WTC11 (cell line): ENCODE data around the gene CRLF1. TPM values are rescaled to one million over a fixed set of nuclear protein-coding genes. Genes with fewer than 3 reads are reported as not detected.
"Not testable (repeated sequence)": the region's sequence is repeated elsewhere in the genome, so short reads cannot be mapped to it uniquely, and the experiment has no call there.

Source experiments
- ATAC-seq: fragments of 200-7000 bp; cut with Tn5 transposase; 2 replicates; pipeline ENCODE4 v1.10.0; 2021; ENCODE audit warnings: mild to moderate bottlenecking, moderate library complexity
- CTCF ChIA-PET: fragments of 300-600 bp; sonication (Branson Sonifier 250); formaldehyde crosslinking; loops from one replicate; lab custom pipeline; 2021; ENCODE audit warnings: antibody characterized with exemption; lab: Charles Lee
- POLR2A ChIA-PET: fragments of 350-600 bp; sonication (Branson Sonifier 250); formaldehyde crosslinking; loops from one replicate; lab custom pipeline; 2021; ENCODE audit warnings: antibody characterized with exemption; lab: Charles Lee
- DNase-seq: peaks from one replicate; pipeline ENCODE4 v3.0.0; 2021; ENCODE audit warnings: low spot score
- H3K27ac Mint-ChIP-seq: 2 replicates; pipeline ENCODE4 v1.8.0; 2021; ENCODE audit warnings: mixed read lengths
- H3K27me3 Mint-ChIP-seq: 2 replicates; pipeline ENCODE4 v1.8.0; 2021; ENCODE audit warnings: low read depth, mild to moderate bottlenecking, moderate library complexity, mixed read lengths
- H3K36me3 Mint-ChIP-seq: 2 replicates; pipeline ENCODE4 v1.8.0; 2021; ENCODE audit warnings: mixed read lengths
- H3K4me1 Mint-ChIP-seq: 2 replicates; pipeline ENCODE4 v1.8.0; 2022; ENCODE audit warnings: mixed read lengths
- H3K4me3 Mint-ChIP-seq: 2 replicates; pipeline ENCODE4 v1.8.0; 2021; ENCODE audit warnings: mild to moderate bottlenecking, moderate library complexity, mixed read lengths
- H3K9me3 Mint-ChIP-seq: 2 replicates; pipeline ENCODE4 v1.8.0; 2021; ENCODE audit warnings: mixed read lengths
- AR ChIP-seq: fragments of 250-450 bp; sonication (Bioruptor Pico); IDR thresholded peaks from 2 replicates; pipeline ENCODE4 v1.9.0; 2021; ENCODE audit warnings: mild to moderate bottlenecking
- ARID4B ChIP-seq: sonication (generic); formaldehyde crosslinking; IDR thresholded peaks from 2 replicates; pipeline ENCODE4 v1.8.0; 2023; ENCODE audit warnings: missing genetic modification reagents, mild to moderate bottlenecking, borderline replicate concordance
- ATF2 ChIP-seq: sonication (generic); formaldehyde crosslinking; IDR thresholded peaks from 2 replicates; pipeline ENCODE4 v1.8.1; 2022; ENCODE audit warnings: low read depth, missing genetic modification reagents, borderline replicate concordance
- EMX1 ChIP-seq: fragments of 250-450 bp; sonication (Bioruptor Pico); IDR thresholded peaks from 2 replicates; pipeline ENCODE4 v1.8.0; 2021; ENCODE audit warnings: mild to moderate bottlenecking
- ERG ChIP-seq: fragments of 250-450 bp; sonication (Bioruptor Pico); IDR thresholded peaks from 2 replicates; pipeline ENCODE4 v1.8.0; 2021; ENCODE audit warnings: mild to moderate bottlenecking
- ETV6 ChIP-seq: sonication (generic); formaldehyde crosslinking; IDR thresholded peaks from 2 replicates; pipeline ENCODE4 v1.8.1; 2022; ENCODE audit warnings: mild to moderate bottlenecking, missing genetic modification reagents
- FOXP1 ChIP-seq: sonication (generic); formaldehyde crosslinking; IDR thresholded peaks from 2 replicates; pipeline ENCODE4 v1.8.0; 2022; ENCODE audit warnings: missing genetic modification reagents, mild to moderate bottlenecking, moderate library complexity, borderline replicate concordance
- GTF2I ChIP-seq: fragments of 250-450 bp; sonication (Bioruptor Pico); conservative IDR thresholded peaks from 2 replicates; pipeline ENCODE4 v1.4.0; 2021; ENCODE audit warnings: mild to moderate bottlenecking
- MXD4 ChIP-seq: fragments of 250-450 bp; sonication (Bioruptor Pico); IDR thresholded peaks from 2 replicates; pipeline ENCODE4 v1.8.0; 2021; ENCODE audit warnings: mild to moderate bottlenecking, moderate library complexity, borderline replicate concordance
- MYBL2 ChIP-seq: sonication (generic); formaldehyde crosslinking; IDR thresholded peaks from 2 replicates; pipeline ENCODE4 v1.8.1; 2023; ENCODE audit warnings: mild to moderate bottlenecking, moderate library complexity, missing genetic modification reagents
- PRRX2 ChIP-seq: fragments of 250-450 bp; sonication (Bioruptor Pico); IDR thresholded peaks from 2 replicates; pipeline ENCODE4 v1.8.0; 2021; ENCODE audit warnings: mild to moderate bottlenecking
- SOX15 ChIP-seq: fragments of 250-450 bp; sonication (Bioruptor Pico); IDR thresholded peaks from 2 replicates; pipeline ENCODE4 v1.9.0; 2021; ENCODE audit warnings: mild to moderate bottlenecking
- USF2 ChIP-seq: sonication (generic); formaldehyde crosslinking; IDR thresholded peaks from 2 replicates; pipeline ENCODE4 v1.8.1; 2023; ENCODE audit warnings: mild to moderate bottlenecking, missing genetic modification reagents, moderate library complexity
- ZBTB21 ChIP-seq: sonication (generic); formaldehyde crosslinking; IDR thresholded peaks from 2 replicates; pipeline ENCODE4 v1.8.1; 2023; ENCODE audit warnings: mild to moderate bottlenecking, missing genetic modification reagents, borderline replicate concordance
- ZNF121 ChIP-seq: sonication (generic); formaldehyde crosslinking; IDR thresholded peaks from 2 replicates; pipeline ENCODE4 v1.8.0; 2023; ENCODE audit warnings: missing genetic modification reagents
- ZNF232 ChIP-seq: sonication (generic); formaldehyde crosslinking; IDR thresholded peaks from 2 replicates; pipeline ENCODE4 v1.8.0; 2022; ENCODE audit warnings: mild to moderate bottlenecking, missing genetic modification reagents
- ZNF396 ChIP-seq: fragments of 250-450 bp; sonication (Bioruptor Pico); IDR thresholded peaks from 2 replicates; pipeline ENCODE4 v1.8.0; 2021; ENCODE audit warnings: mild to moderate bottlenecking, moderate library complexity, borderline replicate concordance
- total RNA-seq: library from RNA; stranded (reverse); gene quantifications from 3 replicates; pipeline ENCODE4 v1.2.3, GENCODE V29; 2021

CRLF1 gene
- total RNA-seq, 1 experiment from 2014 or later = 36.4 TPM

GRCh38 chr19:18593367-18594095 lies 13.1 kb downstream of the CRLF1 start:
- Mint-ChIP-seq H3K27ac (peak overlapping the region; percentile 78), H3K27me3 (no peaks in the 10 kb centered on the region), H3K4me3 (peak overlapping the region; percentile 74), H3K36me3 (0 out of 2 replicates have a peak, but pooled peaks cover 3% of the 10 kb centered on the region), H3K9me3 (no peaks in the 10 kb centered on the region), H3K4me1 (peaks cover 49% of the 10 kb centered on the region)
- TF ChIP-seq FOXP1 (peak; percentile 60; the same call in 1 of the 2 replicates), ZNF121 (peak; percentile 60; the same call in 1 of the 2 replicates), ZNF232 (CRISPR knock-in tag) (no peak), EMX1 (0 out of 2 replicates have a peak, but pooled peaks have one; percentile 35), GTF2I (CRISPR knock-in tag) (no peak), MYBL2 (CRISPR knock-in tag) (no peak), AR (CRISPR knock-in tag) (peak; percentile 36; the same call in 1 of the 2 replicates)
- peak; percentile 53 for DNase-seq
- ChIA-PET POLR2A (interaction anchor here (0.6 to 1.9 kb wide), 5 partner anchors 10 to 203 kb away, joined by 3 to 8 read pairs (median 4); partner anchors contain the start of gene TMEM59L), CTCF (interaction anchor here (0.5 to 3.6 kb wide), 42 partner anchors 8 to 402 kb away, joined by 3 to 26 read pairs (median 4); partner anchors contain the start of genes COPE, CRLF1, DDX49 and ELL)
- peak; percentile 1 for ATAC-seq

GRCh38 chr19:18592732-18593131 lies 13.9 kb downstream of the CRLF1 start:
- peaks cover 52% of the 10 kb centered on the region for H3K4me1 Mint-ChIP-seq
- peak overlapping the region; percentile 78; the same call in 1 of the 2 replicates for H3K27ac Mint-ChIP-seq
- ChIA-PET CTCF (interaction anchor here (0.5 to 3.6 kb wide), 15 partner anchors 11 to 300 kb away, joined by 3 to 26 read pairs (median 12); partner anchors contain the start of genes ELL, TMEM59L, UBA52 and UPF1), POLR2A (interaction anchor here (1.9 kb wide), 1 partner anchor 20 kb away, joined by 8 read pairs; the partner anchor contains the start of gene TMEM59L)
- not testable (repeated sequence) for DNase-seq, H3K36me3 Mint-ChIP-seq, H3K27me3 Mint-ChIP-seq, H3K9me3 Mint-ChIP-seq, H3K4me3 Mint-ChIP-seq, ATAC-seq

- ChIA-PET CTCF (interaction anchor here (2.3 to 4.5 kb wide), 6 partner anchors 12 to 255 kb away, joined by 12 to 39 read pairs (median 17); partner anchors contain the start of genes ELL and UBA52), POLR2A (no interaction called here)
- Mint-ChIP-seq H3K27me3 (no peaks in the 10 kb centered on the region), H3K9me3 (no peaks in the 10 kb centered on the region), H3K4me3 (peak overlapping the region; percentile 41), H3K36me3 (0 out of 2 replicates have a peak, but pooled peaks cover 3% of the 10 kb centered on the region), H3K27ac (no peak overlapping the region; the same call in 1 of the 2 replicates), H3K4me1 (peaks cover 49% of the 10 kb centered on the region)
- DNase-seq (no peak), ATAC-seq (no peak)
- no peak for TF ChIP-seq MXD4 (CRISPR knock-in tag)
- TF ChIP-seq USF2 = no peak
- no peak for TF ChIP-seq ARID4B (CRISPR knock-in tag)
- TF ChIP-seq ERG (CRISPR knock-in tag) = no peak
- no peak for TF ChIP-seq ATF2 (CRISPR knock-in tag)
- no peak for TF ChIP-seq ETV6 (CRISPR knock-in tag)
- no peak for TF ChIP-seq ZNF396
- TF ChIP-seq PRRX2 = no peak
- no peak for TF ChIP-seq SOX15
- no peak for TF ChIP-seq ZBTB21 (CRISPR knock-in tag)
These were observed 14.7 kb downstream of the CRLF1 start for GRCh38 chr19:18591735-18592385.
